ENCODE results near the gene ADPRS.
A peak's percentile ranks its signal among the peaks of the same experiment; 100 is the strongest.

The ADPRS gene

DNA sequence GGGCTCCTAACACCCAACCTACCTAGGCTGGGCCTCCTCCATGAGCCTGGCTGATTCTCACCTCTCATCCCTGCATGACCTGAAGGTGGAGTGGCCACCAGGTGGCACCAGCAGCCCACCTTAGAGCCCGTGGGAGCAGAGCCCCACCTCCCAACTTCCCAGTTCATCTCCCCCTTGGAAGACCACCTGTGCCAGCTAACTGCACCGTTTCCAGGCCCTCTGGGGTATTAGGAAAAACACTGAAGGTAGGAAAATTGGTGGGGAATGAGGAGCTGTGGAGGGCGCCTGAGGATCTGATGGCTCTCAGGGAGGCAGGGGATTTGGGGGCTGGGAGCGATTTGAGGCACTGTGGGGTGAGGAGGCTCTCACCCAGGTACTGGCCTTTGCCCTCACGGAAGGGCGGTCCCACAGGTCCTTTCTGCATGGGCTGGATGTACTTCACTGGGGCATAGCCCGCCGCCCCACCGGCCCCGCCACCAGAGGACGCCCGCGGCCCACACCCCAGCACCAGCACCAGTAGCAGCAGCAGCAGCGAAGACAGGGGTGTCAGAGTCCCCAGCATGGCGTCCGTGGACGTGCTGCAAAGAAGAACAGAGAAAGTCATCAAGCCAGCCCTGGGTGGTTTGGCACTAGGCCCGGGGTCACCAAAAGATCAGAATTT is 11.1 kb downstream of the ADPRS start:
- DNase-seq (ENCODE audit: low read depth), result no peak
- H3K4me3 ChIP-seq (ENCODE audit: low read length), result no peak overlapping the region
- TF ChIP-seq, protein P1, sequence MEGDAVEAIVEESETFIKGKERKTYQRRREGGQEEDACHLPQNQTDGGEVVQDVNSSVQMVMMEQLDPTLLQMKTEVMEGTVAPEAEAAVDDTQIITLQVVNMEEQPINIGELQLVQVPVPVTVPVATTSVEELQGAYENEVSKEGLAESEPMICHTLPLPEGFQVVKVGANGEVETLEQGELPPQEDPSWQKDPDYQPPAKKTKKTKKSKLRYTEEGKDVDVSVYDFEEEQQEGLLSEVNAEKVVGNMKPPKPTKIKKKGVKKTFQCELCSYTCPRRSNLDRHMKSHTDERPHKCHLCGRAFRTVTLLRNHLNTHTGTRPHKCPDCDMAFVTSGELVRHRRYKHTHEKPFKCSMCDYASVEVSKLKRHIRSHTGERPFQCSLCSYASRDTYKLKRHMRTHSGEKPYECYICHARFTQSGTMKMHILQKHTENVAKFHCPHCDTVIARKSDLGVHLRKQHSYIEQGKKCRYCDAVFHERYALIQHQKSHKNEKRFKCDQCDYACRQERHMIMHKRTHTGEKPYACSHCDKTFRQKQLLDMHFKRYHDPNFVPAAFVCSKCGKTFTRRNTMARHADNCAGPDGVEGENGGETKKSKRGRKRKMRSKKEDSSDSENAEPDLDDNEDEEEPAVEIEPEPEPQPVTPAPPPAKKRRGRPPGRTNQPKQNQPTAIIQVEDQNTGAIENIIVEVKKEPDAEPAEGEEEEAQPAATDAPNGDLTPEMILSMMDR (conservative IDR thresholded peaks at IDR 0.05; ENCODE audit: low read depth, low read length), result peak; percentile 87

DNA sequence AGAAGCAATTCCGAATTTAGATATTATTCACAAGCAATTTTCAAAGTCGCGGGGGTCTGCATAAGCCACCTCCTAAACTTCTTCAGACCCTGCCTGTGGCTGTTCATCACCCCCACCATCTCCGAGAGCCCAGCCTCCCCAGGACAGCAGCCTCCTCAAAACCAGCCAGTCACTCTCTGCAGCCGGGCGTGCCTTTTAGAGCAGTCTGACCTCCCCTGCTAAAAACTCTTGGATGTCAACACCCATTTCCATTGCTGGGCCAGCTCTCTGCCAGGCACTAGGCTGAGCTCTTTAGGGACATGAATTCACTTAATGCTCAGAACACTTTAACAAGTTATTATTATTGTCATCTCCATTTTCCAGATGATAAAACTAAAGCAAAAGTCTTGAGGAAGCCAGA is 11.7 kb downstream of the ADPRS start:
- no peak for DNase-seq (ENCODE audit: low read depth)
- TF ChIP-seq, protein P1 (conservative IDR thresholded peaks at IDR 0.05; ENCODE audit: low read depth, low read length), result no peak
- no peak overlapping the region for H3K4me3 ChIP-seq (ENCODE audit: low read length)

DNA sequence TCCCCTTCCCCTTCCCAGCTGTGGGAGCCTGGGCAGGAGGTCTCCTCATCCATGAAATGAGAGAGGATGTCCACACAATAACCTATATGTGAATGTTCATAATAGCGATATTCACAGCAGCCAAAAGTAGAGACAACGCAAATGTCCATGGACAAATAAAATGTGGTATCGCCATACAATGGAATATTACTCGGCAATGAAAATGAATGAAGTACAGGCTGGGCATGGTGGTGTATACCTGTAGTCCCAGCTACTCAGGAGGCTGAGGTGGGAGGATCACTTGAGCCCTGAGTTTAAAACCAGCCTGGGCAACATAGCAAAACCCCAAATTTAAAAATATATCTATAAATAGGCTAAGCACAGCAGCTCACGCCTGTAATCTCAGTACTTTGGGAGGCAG is 12.9 kb downstream of the ADPRS start:
- no peak for DNase-seq (ENCODE audit: low read depth)
- TF ChIP-seq, protein P1 (conservative IDR thresholded peaks at IDR 0.05; ENCODE audit: low read depth, low read length), result no peak
- no peak overlapping the region for H3K4me3 ChIP-seq (ENCODE audit: low read length)

DNA sequence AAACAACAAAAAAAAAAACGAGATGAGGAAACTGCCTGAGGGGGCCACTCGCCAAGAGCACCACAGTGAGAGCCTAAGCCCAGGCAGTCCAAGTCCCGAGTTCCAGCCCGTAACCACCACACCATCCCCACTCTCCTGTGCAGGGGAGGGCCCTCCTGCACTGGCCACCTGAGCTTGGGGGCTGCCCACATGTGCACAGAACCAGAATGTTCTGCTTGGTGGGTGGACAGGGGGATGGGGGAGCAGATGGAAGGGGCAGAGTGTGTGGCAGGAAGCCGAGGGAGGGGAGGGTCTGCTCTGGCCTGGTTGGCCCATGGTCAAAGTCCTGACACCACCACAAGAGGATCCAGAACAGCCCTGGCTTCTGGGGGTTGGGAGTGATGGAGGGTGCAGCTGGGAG is 17.6 kb downstream of the ADPRS start:
- H3K4me3 ChIP-seq (ENCODE audit: low read length), result no peak overlapping the region
- DNase-seq (ENCODE audit: low read depth), result no peak
- TF ChIP-seq, protein P1 (conservative IDR thresholded peaks at IDR 0.05; ENCODE audit: low read depth, low read length), result no peak

DNA sequence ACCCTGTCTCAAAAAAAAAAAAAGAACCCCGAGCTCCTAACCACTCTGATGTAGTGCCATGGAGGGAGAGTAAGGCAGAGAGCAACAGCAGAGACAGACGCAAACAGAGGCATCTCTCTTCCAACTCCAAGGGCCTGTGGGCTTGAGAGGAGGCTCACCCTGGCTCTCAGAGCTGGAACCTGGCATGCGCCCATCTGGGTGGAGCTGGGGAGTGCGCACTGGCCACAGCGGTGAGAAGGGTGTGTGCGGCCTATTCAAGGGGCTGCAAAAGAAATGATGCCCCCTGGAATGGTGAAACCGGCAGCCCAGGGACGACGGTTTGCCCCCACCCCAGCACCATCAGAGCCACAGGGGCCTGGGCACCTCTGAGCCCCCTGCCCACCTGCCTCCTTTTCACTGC is 18.7 kb downstream of the ADPRS start:
- no peak for DNase-seq (ENCODE audit: low read depth)
- TF ChIP-seq, protein P1 (conservative IDR thresholded peaks at IDR 0.05; ENCODE audit: low read depth, low read length), result no peak
- H3K4me3 ChIP-seq (ENCODE audit: low read length), result no peak overlapping the region

DNA sequence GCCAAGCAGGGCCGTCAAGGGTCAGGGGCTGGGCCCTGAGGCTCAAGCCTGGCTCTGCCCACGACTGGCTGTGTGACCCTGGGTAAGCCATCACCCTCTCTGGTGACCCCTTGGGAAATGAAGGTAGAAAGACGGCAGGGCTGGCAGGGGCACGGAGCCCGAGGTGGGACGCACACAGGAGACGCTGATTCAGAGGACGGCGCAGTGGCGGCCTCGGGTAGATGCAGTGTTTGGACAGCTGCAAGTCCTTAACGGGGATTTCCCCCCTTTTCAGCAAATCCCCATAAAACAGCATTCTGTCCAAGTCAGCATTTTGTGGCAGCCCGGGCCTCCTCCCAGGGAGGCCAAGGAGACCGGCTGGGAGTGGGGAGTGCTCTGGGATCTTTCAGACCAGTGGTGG is 19.6 kb downstream of the ADPRS start:
- no peak overlapping the region for H3K4me3 ChIP-seq (ENCODE audit: low read length)
- no peak for DNase-seq (ENCODE audit: low read depth)
- TF ChIP-seq, protein P1 (conservative IDR thresholded peaks at IDR 0.05; ENCODE audit: low read depth, low read length), result no peak

DNA sequence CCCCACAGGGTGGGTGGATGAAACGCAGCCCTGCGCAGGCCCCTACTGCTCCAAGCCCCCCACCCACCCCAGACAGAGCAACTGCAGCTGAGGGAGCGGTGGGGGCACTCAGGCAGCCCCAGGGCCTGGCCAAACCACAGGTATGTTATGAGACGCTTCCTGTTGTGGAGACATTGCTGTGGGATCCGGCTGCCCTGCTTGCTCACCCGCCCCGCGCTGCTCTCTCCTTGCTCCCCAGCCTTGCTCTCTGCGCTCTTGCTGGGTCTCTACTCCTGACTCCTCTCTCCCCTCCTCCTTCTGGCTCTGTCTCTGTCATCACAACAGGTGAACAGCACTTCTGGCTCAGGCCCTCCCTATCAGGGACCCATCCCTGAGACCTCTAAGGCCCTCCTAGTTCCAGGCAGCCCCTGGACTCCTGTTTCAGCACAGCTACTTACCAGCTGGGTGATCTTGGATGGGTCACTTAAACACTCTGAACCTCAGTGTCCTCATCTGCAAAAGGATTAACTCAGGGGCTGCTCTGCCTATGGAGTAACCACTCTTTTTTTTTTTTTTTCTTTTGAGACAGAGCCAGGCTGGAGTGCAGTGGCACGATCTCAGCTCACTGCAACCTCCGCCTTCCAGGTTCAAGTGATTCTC is 20.5 kb downstream of the ADPRS start:
- DNase-seq (ENCODE audit: low read depth), result no peak
- H3K4me3 ChIP-seq (ENCODE audit: low read length), result no peak overlapping the region

More for the DNA sequence above, 20.5 kb downstream of the ADPRS start:
- TF ChIP-seq, protein P1 (conservative IDR thresholded peaks at IDR 0.05; ENCODE audit: low read depth, low read length), result no peak
